GM19468 (cell line): Measurements from ENCODE around the gene DDX4.
"Not testable (repeated sequence)": the region's sequence is repeated elsewhere in the genome, so short reads cannot be mapped to it uniquely, and the experiment has no call there.

ENCODE experiments used
- ATAC-seq: cut with Tn5 transposase; IDR thresholded peaks from one replicate; pipeline ENCODE4 v1.9.1; 2021; ENCODE audit warnings: mild to moderate bottlenecking, moderate library complexity, moderate number of reproducible peaks; ENCODE audit not compliant: unreplicated experiment; ENCODE audit errors: extremely low read depth

Gene DDX4

GRCh38 chr5:55720188-55720703 is 17.6 kb upstream of the DDX4 start:
- no peak for ATAC-seq

- no peak for ATAC-seq
Observed at GRCh38 chr5:55724281-55724680, 13.6 kb upstream of the DDX4 start.

- no peak for ATAC-seq
Observed at GRCh38 chr5:55731848-55732247, 6.0 kb upstream of the DDX4 start.

- no peak for ATAC-seq
Observed at GRCh38 chr5:55732585-55732984, 5.3 kb upstream of the DDX4 start.

GRCh38 chr5:55734658-55735057 is 3.2 kb upstream of the DDX4 start:
- no peak for ATAC-seq

GRCh38 chr5:55742778-55743177 is 4.9 kb downstream of the DDX4 start:
- ATAC-seq, result no peak

GRCh38 chr5:55747778-55748318 is 10.0 kb downstream of the DDX4 start:
- no peak for ATAC-seq

- ATAC-seq, result no peak
Observed at GRCh38 chr5:55749387-55749786, 11.5 kb downstream of the DDX4 start.

- ATAC-seq, result no peak
Observed at GRCh38 chr5:55750063-55750462, 12.2 kb downstream of the DDX4 start.

- no peak for ATAC-seq
Observed at GRCh38 chr5:55750499-55750898, 12.6 kb downstream of the DDX4 start.

GRCh38 chr5:55758231-55758630 is 20.4 kb downstream of the DDX4 start:
- ATAC-seq, result no peak

- no peak for ATAC-seq
Observed at GRCh38 chr5:55758714-55759113, 20.9 kb downstream of the DDX4 start.

- ATAC-seq, result not testable (repeated sequence)
Observed at GRCh38 chr5:55761721-55762120, 23.9 kb downstream of the DDX4 start.

- ATAC-seq, result peak; percentile 36
Observed at GRCh38 chr5:55763746-55764420, 26.0 kb downstream of the DDX4 start.

- no peak for ATAC-seq
Observed at GRCh38 chr5:55768279-55768678, 30.4 kb downstream of the DDX4 start.

- no peak for ATAC-seq
Observed at GRCh38 chr5:55771175-55771655, 33.4 kb downstream of the DDX4 start.

GRCh38 chr5:55773057-55773456 is 35.2 kb downstream of the DDX4 start:
- no peak for ATAC-seq

- no peak for ATAC-seq
Observed at GRCh38 chr5:55777332-55777731, 39.5 kb downstream of the DDX4 start.

GRCh38 chr5:55800924-55801323 is 63.1 kb downstream of the DDX4 start:
- ATAC-seq, result no peak

- ATAC-seq, result not testable (repeated sequence)
Observed at GRCh38 chr5:55808814-55809213, 71.0 kb downstream of the DDX4 start.

GRCh38 chr5:55815939-55816338 is 78.1 kb downstream of the DDX4 start:
- ATAC-seq, result not testable (repeated sequence)

- no peak for ATAC-seq
Observed at GRCh38 chr5:55816342-55816741, 78.5 kb downstream of the DDX4 start.
